ENCODE data around the gene TIMM10B.

Gene TIMM10B, protein sequence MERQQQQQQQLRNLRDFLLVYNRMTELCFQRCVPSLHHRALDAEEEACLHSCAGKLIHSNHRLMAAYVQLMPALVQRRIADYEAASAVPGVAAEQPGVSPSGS

DNA sequence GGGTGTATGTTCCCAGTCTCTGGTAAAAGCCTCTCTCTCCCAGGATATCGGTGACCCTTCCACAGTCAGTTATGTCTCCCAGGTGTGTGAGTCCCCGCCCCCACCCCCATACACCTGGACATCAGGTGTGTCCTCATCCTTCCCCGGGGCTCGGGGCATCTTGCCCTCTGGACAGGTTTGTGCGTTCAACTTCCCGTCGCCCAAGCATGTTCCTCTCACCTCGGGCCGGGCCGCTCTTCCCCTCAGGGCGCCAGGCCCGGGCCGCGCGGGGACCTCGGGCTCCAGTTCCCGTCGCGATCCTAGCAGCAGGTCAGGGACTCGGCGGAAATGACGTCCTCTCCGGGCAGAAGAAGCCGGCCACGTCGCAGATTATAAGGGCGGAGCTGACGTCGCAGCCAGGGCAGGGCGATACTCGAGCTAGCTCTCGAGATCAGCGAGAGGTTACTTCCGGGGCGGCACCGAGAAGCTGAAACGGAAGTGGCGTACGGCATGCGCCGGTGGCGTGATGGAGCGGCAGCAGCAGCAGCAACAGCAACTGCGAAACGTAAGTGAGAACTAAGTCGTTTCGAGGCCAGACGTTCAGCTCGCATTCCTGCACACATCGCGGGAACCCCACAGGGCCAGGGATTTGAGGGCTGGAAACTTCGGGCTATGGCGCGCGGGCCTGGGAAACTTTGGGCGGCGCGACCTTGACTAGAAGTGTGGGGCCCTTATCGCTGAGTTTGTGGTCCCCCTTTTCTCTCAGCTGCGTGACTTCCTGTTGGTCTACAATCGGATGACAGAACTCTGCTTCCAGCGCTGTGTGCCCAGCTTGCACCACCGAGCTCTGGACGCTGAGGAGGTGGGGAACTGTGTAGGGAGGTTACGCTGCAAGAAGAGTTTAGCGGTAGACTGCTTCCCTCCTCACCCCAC lies at the start of gene TIMM10B, which contains the start of gene ARFIP2:
Gene TIMM10B (plus strand): TSS at position 490 of the 912 bp plus-strand sequence. CDS start 16 bp downstream, at position 506.
Gene ARFIP2 (minus strand): TSS at position 320 of the 912 bp plus-strand sequence. CDS start 910 bp downstream, outside the sequence.
- Histone ChIP-seq H3K9me3 (ENCODE audit: insufficient read depth, low read depth, low read length) (no peaks in the 10 kb centered on the region), H3K27me3 (ENCODE audit: insufficient read depth, low read length) (no peaks in the 10 kb centered on the region), H3K4me3 (ENCODE audit: low read length) (peak within 1 kb of the TSS; percentile 98), H3K36me3 (ENCODE audit: insufficient read depth, low read depth, low read length) (peaks cover 71% of the 10 kb centered on the region), H3K27ac (ENCODE audit: low read length) (peak within 1 kb of the TSS; percentile 75), H3K9ac (ENCODE audit: low read depth, low read length) (peak within 1 kb of the TSS; percentile 97), H3K4me1 (ENCODE audit: insufficient read depth, low read length) (peaks cover 10% of the 10 kb centered on the region)

- Histone ChIP-seq H3K4me1 (ENCODE audit: insufficient read depth, low read length) (peaks cover 4% of the 10 kb centered on the region; the same call in 1 of the 2 replicates), H3K9me3 (ENCODE audit: insufficient read depth, low read depth, low read length) (no peaks in the 10 kb centered on the region), H3K4me3 (ENCODE audit: low read length) (no peak overlapping the region), H3K9ac (ENCODE audit: low read depth, low read length) (no peak overlapping the region), H3K27ac (ENCODE audit: low read length) (no peak overlapping the region), H3K27me3 (ENCODE audit: insufficient read depth, low read length) (no peaks in the 10 kb centered on the region), H3K36me3 (ENCODE audit: insufficient read depth, low read depth, low read length) (no peaks in the 10 kb centered on the region)
These were observed 49.4 kb upstream of the TIMM10B start for GRCh38 chr11:6431861-6432260.

DNA sequence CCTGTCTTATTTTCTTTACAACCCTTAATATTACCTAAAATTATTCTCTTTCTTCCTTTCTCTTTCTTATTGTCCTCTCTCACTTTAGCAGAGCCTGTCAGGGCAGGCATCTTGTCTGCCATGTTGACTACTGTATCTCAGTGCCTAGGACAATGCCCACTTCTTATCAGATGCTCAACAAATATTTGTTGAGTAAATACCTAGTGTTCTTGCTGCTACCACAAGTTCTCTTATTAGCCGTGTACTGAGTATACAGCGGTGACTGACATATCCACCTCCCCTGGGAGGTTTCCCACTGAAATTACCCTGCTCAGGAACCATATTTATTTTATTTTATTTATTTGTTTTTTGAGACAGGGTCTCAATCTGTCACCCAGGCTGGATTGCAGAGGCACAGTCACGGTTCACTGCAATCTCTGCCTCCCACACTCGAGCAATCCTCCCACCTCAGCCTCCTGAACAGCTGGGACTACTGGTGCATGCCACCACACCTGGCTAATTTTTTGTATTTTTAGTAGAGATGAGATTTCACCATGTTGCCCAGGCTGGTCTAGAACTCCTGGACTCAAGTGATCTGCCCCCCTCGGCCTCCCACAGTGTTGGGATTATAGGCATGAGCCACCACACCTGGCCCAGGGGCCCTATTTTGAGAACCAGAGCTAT lies 47.2 kb upstream of the TIMM10B start:
- Histone ChIP-seq H3K9ac (ENCODE audit: low read depth, low read length) (no peak overlapping the region), H3K9me3 (ENCODE audit: insufficient read depth, low read depth, low read length) (no peaks in the 10 kb centered on the region), H3K27ac (ENCODE audit: low read length) (no peak overlapping the region), H3K4me1 (ENCODE audit: insufficient read depth, low read length) (no peaks in the 10 kb centered on the region), H3K36me3 (ENCODE audit: insufficient read depth, low read depth, low read length) (no peaks in the 10 kb centered on the region), H3K4me3 (ENCODE audit: low read length) (no peak overlapping the region), H3K27me3 (ENCODE audit: insufficient read depth, low read length) (no peaks in the 10 kb centered on the region)

GRCh38 chr11:6437423-6437822 lies 43.9 kb upstream of the TIMM10B start:
- Histone ChIP-seq H3K9me3 (ENCODE audit: insufficient read depth, low read depth, low read length) (no peaks in the 10 kb centered on the region), H3K4me3 (ENCODE audit: low read length) (no peak overlapping the region), H3K9ac (ENCODE audit: low read depth, low read length) (no peak overlapping the region), H3K36me3 (ENCODE audit: insufficient read depth, low read depth, low read length) (no peaks in the 10 kb centered on the region), H3K27me3 (ENCODE audit: insufficient read depth, low read length) (no peaks in the 10 kb centered on the region), H3K27ac (ENCODE audit: low read length) (no peak overlapping the region), H3K4me1 (ENCODE audit: insufficient read depth, low read length) (no peaks in the 10 kb centered on the region; the same call in 1 of the 2 replicates)

DNA sequence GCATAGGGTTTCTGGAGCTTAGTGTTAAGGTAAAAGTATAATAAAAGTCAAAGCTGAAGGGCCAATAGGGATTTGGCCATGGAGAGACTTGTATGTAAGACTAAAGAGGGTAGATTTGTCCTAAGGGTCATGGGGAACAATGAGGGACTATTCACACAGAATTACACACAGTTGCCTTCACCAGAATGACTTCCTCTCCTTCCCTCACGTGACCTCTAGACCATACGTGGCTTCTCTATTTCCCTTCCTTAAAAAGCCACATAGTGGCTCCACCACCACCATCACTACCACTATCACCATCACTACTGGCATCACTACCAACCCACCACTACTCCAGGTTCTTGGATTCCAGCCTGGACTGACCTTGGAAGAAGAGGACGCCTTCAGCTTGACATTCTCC lies 43.3 kb upstream of the TIMM10B start:
- H3K27ac ChIP-seq (ENCODE audit: low read length) = no peak overlapping the region
- H3K27me3 ChIP-seq (ENCODE audit: insufficient read depth, low read length) = no peaks in the 10 kb centered on the region
- H3K4me1 ChIP-seq (ENCODE audit: insufficient read depth, low read length) = no peaks in the 10 kb centered on the region; the same call in 1 of the 2 replicates
- no peak overlapping the region for H3K9ac ChIP-seq (ENCODE audit: low read depth, low read length)
- H3K4me3 ChIP-seq (ENCODE audit: low read length) = no peak overlapping the region
- no peaks in the 10 kb centered on the region for H3K9me3 ChIP-seq (ENCODE audit: insufficient read depth, low read depth, low read length)
- no peaks in the 10 kb centered on the region for H3K36me3 ChIP-seq (ENCODE audit: insufficient read depth, low read depth, low read length)

DNA sequence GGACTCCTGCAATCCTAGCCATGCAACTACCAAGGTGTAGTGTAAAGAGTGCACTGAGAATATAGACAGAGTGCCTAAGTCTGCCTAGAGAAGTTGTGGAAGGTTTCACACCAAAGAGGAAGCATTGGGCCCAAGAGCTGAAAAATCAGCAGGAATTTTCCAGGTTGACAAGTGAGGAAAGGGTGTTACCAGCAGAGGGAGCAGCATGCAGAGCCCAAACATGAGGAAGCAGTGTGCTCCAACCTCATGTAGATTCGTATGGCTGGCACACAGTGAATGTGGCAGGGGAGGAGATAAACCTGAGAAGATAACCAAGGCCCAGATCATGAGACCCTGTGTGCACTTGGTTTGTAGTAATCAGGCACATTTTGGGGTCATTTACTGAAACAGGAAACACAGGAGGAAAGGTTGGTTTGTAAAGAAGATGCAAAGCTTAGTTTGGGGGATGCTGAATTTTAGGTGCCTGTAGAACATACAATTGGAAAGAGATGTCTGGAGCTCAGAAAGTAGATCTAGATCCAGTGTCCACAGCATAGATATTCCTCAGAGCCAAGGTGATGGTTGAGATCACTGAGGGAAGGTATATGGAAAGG lies 42.2 kb upstream of the TIMM10B start:
- H3K27ac ChIP-seq (ENCODE audit: low read length) = no peak overlapping the region
- no peak overlapping the region for H3K9ac ChIP-seq (ENCODE audit: low read depth, low read length)
- H3K9me3 ChIP-seq (ENCODE audit: insufficient read depth, low read depth, low read length) = no peaks in the 10 kb centered on the region
- H3K4me3 ChIP-seq (ENCODE audit: low read length) = no peak overlapping the region
- no peaks in the 10 kb centered on the region; the same call in 1 of the 2 replicates for H3K4me1 ChIP-seq (ENCODE audit: insufficient read depth, low read length)
- H3K36me3 ChIP-seq (ENCODE audit: insufficient read depth, low read depth, low read length) = no peaks in the 10 kb centered on the region
- H3K27me3 ChIP-seq (ENCODE audit: insufficient read depth, low read length) = no peaks in the 10 kb centered on the region

DNA sequence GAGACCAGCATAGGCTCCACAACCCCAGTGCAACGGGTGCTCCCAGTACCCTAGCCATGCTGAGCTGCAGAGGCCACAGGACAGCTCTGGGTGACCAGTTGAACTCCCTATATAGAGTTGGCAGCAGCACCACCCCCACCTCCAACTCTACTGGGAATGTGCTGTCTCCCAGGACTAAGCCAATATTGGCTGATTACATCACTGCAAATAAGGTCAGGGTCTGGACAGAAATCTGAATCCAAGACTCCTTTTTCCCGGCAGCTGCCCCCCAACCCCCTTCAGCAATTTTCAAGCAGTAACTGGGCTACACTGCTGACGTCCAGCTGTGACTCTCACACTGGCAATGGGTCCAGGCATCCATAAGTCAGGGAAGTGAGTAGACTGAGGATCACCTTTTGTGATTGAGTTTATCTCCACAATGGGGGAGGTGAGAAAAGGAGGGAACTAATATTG lies 40.4 kb upstream of the TIMM10B start, which contains the start of gene HPX:
Gene HPX (minus strand): TSS at position 82 of the 453 bp plus-strand sequence. CDS start 24 bp downstream, at position 58.
- Histone ChIP-seq H3K36me3 (ENCODE audit: insufficient read depth, low read depth, low read length) (no peaks in the 10 kb centered on the region), H3K4me3 (ENCODE audit: low read length) (no peak within 1 kb of the TSS), H3K9me3 (ENCODE audit: insufficient read depth, low read depth, low read length) (no peaks in the 10 kb centered on the region), H3K9ac (ENCODE audit: low read depth, low read length) (no peak within 1 kb of the TSS), H3K4me1 (ENCODE audit: insufficient read depth, low read length) (no peaks in the 10 kb centered on the region; the same call in 1 of the 2 replicates), H3K27ac (ENCODE audit: low read length) (no peak within 1 kb of the TSS), H3K27me3 (ENCODE audit: insufficient read depth, low read length) (no peaks in the 10 kb centered on the region)

GRCh38 chr11:6442441-6442840 lies 38.9 kb upstream of the TIMM10B start:
- Histone ChIP-seq H3K4me3 (ENCODE audit: low read length) (no peak overlapping the region), H3K9ac (ENCODE audit: low read depth, low read length) (no peak overlapping the region), H3K36me3 (ENCODE audit: insufficient read depth, low read depth, low read length) (no peaks in the 10 kb centered on the region), H3K27me3 (ENCODE audit: insufficient read depth, low read length) (no peaks in the 10 kb centered on the region), H3K27ac (ENCODE audit: low read length) (no peak overlapping the region), H3K4me1 (ENCODE audit: insufficient read depth, low read length) (no peaks in the 10 kb centered on the region; the same call in 1 of the 2 replicates), H3K9me3 (ENCODE audit: insufficient read depth, low read depth, low read length) (no peaks in the 10 kb centered on the region)

DNA sequence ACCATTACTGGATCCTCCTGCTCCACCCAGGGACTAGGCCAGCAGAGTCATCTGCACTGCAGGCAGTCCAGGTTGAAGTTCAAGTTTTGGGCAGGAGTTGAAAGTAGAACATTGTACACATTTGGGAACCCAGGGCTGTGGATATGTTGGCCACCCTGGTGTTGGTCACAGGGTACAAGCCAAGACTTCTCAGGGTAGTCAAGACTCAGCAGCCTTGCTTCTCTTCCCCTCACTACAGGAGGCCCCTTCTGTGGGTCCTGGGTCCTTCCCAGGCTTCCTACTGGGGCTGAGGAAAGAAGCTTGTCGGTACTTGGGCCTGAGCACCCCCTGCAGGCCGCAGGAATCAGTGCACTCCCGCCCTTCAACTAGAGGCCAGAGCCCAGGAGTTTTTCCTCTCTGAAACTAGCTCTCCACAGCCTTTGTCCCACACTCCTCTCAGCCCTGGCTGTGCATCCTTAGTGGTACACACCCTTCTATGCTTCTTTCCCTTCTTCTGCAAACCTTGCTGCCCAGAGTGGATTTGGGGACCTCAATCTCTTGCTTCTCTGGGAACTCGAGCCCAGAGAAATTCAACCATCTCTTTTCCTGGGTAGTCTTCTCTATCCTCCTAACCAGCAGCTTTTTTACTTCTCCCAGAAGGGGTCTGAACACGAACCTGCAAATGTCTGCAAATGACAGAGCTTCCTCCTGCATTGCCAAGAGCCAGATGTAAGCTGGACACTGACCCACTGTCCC lies 37.9 kb upstream of the TIMM10B start:
- no peak overlapping the region for H3K4me3 ChIP-seq (ENCODE audit: low read length)
- no peaks in the 10 kb centered on the region for H3K27me3 ChIP-seq (ENCODE audit: insufficient read depth, low read length)
- no peak overlapping the region for H3K9ac ChIP-seq (ENCODE audit: low read depth, low read length)
- no peaks in the 10 kb centered on the region for H3K36me3 ChIP-seq (ENCODE audit: insufficient read depth, low read depth, low read length)
- no peaks in the 10 kb centered on the region; the same call in 1 of the 2 replicates for H3K4me1 ChIP-seq (ENCODE audit: insufficient read depth, low read length)
- H3K27ac ChIP-seq (ENCODE audit: low read length) = no peak overlapping the region
- H3K9me3 ChIP-seq (ENCODE audit: insufficient read depth, low read depth, low read length) = no peaks in the 10 kb centered on the region

DNA sequence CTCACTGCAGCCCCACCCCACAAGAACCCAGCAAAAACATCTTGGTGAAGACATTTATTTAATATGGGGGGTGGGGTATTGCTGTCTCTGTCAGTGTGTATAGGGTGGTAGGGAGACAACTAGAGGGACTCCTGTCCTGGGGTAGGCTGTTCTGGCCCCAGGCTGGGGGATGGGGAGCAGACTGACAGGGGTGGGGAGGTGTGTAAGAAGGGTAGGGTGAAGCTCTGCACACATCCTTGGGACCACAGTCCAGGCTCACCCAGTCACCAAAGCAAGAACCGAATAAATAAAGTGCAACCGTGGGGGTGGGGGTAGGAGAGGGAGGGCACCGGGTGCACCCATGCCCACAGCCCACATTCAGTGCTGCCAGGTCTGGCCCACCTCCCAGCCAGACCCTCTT lies 32.7 kb upstream of the TIMM10B start:
- H3K9ac ChIP-seq (ENCODE audit: low read depth, low read length) = no peak overlapping the region
- H3K4me1 ChIP-seq (ENCODE audit: insufficient read depth, low read length) = no peaks in the 10 kb centered on the region
- H3K36me3 ChIP-seq (ENCODE audit: insufficient read depth, low read depth, low read length) = peaks cover 23% of the 10 kb centered on the region
- H3K4me3 ChIP-seq (ENCODE audit: low read length) = no peak overlapping the region
- H3K27ac ChIP-seq (ENCODE audit: low read length) = no peak overlapping the region
- no peaks in the 10 kb centered on the region for H3K27me3 ChIP-seq (ENCODE audit: insufficient read depth, low read length)
- no peaks in the 10 kb centered on the region for H3K9me3 ChIP-seq (ENCODE audit: insufficient read depth, low read depth, low read length)

DNA sequence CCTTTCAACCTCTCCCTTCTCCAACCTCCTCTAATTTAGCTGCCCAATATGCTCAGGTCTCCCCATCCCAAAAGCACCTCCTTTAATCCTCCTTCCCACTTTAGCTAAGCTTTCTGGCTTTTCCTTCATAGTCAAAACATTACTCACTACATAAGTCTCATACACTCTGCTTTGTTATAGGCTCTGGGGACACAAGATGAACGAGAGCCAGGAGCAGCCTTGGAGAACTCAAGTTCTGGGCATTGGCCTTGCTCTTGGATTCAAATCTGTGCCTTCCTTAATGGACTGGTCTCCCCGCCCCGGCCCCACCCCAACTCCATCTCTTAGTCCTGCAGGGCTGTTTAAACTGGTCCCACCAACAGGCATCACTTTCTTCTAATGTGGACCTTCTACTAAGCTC lies 29.1 kb upstream of the TIMM10B start:
- no peaks in the 10 kb centered on the region for H3K9me3 ChIP-seq (ENCODE audit: insufficient read depth, low read depth, low read length)
- no peak overlapping the region for H3K9ac ChIP-seq (ENCODE audit: low read depth, low read length)
- no peak overlapping the region for H3K4me3 ChIP-seq (ENCODE audit: low read length)
- H3K27me3 ChIP-seq (ENCODE audit: insufficient read depth, low read length) = no peaks in the 10 kb centered on the region
- no peak overlapping the region for H3K27ac ChIP-seq (ENCODE audit: low read length)
- H3K36me3 ChIP-seq (ENCODE audit: insufficient read depth, low read depth, low read length) = peaks cover 44% of the 10 kb centered on the region
- H3K4me1 ChIP-seq (ENCODE audit: insufficient read depth, low read length) = no peaks in the 10 kb centered on the region

Measured in iPS-20b (cell line).